Ishikawa (cell line): ENCODE measurements around the gene IGDCC3.

Experiments
- CEBPB ChIP-seq: IDR thresholded peaks from 2 replicates; pipeline ENCODE4 v1.6.1; 2012
- CREB1 ChIP-seq: IDR thresholded peaks from 2 replicates; pipeline ENCODE4 v1.6.1; 2012; ENCODE audit warnings: low read depth
- FOXM1 ChIP-seq: IDR thresholded peaks from 2 replicates; pipeline ENCODE4 v1.6.1; 2012; ENCODE audit warnings: low read depth, borderline replicate concordance
- TAF1 ChIP-seq: IDR thresholded peaks from 2 replicates; pipeline ENCODE4 v1.6.1; 2012; ENCODE audit warnings: low read depth, mild to moderate bottlenecking

GRCh38 chr15:65421360-65422215 is 43.8 kb upstream of the IGDCC3 start:
- TF ChIP-seq CREB1: no peak
- no peak for TF ChIP-seq TAF1
- no peak for TF ChIP-seq FOXM1
- TF ChIP-seq CEBPB: no peak
